SU-DHL-6 (cell line): ENCODE data around the gene NFIA.

Source experiments
- CTCF ChIP-seq: fragments of 200-600 bp; sonication (generic); IDR thresholded peaks from one replicate; pipeline ENCODE4 v1.5.1; 2017; ENCODE audit warnings: antibody characterized with exemption, mild to moderate bottlenecking, low read length, moderate library complexity; ENCODE audit not compliant: insufficient read depth, poor library complexity, severe bottlenecking
- EZH2phosphoT487 ChIP-seq: fragments of 200-600 bp; sonication (generic), shearing (Covaris generic); conservative IDR thresholded peaks from 2 replicates; pipeline ENCODE4 v1.6.1; 2018; ENCODE audit warnings: mild to moderate bottlenecking, antibody characterized with exemption, low read length, moderate library complexity, mixed read lengths

- TF ChIP-seq CTCF = no peak
- no peak for TF ChIP-seq EZH2phosphoT487
Observed at GRCh38 chr1:61433646-61434045, 351.3 kb downstream of the NFIA start.
